Measurements from ENCODE around the gene TDO2. TPM values are rescaled to one million over a fixed set of nuclear protein-coding genes. Genes with fewer than 3 reads are reported as not detected.

TDO2 gene
- total RNA-seq, result 0.39 and 0.86 TPM in 2 replicates

DNA sequence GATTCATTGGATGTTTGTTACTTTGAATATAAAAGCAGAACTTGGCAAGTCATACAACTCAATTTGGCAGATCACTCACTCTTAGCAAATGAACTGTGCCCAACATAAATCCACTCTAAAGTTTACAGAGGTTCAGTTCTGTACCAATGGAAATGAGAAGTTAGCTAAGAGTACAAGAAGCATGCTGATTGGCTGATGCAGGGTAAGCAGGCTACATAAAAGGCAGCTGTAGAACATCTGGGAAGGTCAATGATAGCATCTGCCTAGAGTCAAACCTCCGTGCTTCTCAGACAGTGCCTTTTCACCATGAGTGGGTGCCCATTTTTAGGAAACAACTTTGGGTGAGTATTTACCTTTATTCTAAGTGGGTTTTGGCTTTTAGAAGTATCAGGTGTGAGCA, at the start of gene TDO2:
TSS of gene TDO2 (plus strand) at position 244 of the 400 bp plus-strand sequence. CDS start at position 307, 63 bp downstream.

DNA sequence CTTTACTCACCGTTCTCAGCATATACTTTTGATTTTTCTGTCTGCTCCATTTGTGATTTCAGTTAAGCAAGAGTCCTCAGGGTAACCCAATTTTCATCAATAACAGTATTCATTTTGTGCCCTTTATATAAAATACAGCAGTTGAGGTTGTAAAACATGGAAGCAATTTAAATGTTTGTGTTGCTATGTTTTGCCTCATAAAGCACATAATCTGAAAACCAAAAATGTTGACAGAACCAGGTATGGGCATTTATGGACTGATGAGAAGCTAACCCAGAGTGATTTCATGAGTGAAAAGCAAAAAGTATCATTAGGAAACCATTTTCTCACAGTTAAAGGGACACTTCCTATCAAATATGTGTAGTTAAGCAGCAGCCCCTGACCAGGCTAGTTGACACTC, 37.3 kb upstream of the TDO2 start, which contains the start of gene ASIC5:
TSS of gene ASIC5 (minus strand) at position 101 of the 400 bp plus-strand sequence. CDS start at position 50, 51 bp downstream.

DNA sequence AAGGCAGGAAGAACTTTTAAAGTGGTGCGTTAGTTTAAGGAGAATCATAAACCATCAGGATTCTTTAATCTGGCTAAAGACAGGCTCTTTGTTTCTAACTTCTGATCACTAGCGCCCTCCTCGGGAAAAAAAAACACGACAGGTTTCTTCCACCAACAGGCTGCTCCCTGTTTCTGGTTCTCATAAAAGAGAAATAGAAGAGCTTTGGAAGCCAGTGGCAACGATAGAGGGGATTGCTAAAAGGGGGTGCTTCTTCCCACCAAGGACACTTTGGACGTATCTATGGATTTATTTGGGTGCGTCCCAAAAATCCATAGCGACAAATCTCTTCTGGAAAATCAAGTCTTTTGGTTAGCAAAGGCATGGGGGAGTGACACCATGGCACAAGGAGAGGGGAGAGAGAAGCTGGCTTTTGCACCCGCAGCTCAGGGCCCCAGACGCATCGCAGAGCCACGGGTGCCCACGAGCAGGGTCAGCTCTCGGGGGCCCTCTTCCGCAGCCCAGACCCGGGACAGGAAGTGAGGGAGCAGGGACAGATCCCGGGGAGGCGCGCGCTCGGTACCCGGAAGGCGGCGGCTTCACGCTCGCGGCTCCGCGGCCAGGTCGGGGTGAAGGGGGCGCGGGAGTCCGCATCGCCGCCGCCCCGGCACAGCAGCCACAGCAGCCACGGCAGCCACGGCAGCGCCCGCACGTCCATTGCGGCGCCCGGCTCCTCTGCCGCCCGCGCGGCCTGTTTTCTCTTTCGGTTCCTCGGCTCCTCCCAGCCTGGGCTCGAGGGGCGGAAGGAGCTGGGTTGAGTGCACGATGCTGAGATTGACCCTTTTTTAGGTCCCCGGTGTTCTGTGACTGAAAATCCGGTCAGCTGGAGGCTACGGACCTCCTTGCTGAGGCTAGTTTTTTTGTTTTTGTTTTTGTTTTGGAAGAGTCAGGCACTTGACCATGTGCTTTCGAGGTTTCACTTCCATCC, 49.9 kb downstream of the TDO2 start, which contains the start of gene CTSO:
TSS of gene CTSO (minus strand) at position 716 of the 967 bp plus-strand sequence. CDS start at position 697, 19 bp downstream.

Other genes starting within 250 kb of the TDO2 start
- gene GUCY1A1, start 236.8 kb upstream of the TDO2 start, total RNA-seq, result 0.69 and 3.2 TPM in 2 replicates
- 4.9 and 5.9 TPM in 2 replicates for gene GUCY1B1, start 144.7 kb upstream of the TDO2 start, total RNA-seq
- gene ASIC5, start 37.4 kb upstream of the TDO2 start, total RNA-seq, result not detected in 2 replicates
- gene CTSO, start 50.2 kb downstream of the TDO2 start, total RNA-seq, result 23.3 and 25.8 TPM in 2 replicates